A549 treated with AZD2906 at 1 μM for 4 hours (cell line): ENCODE results near the gene EXOC3L4. TPM values are rescaled to one million over a fixed set of nuclear protein-coding genes. Genes with fewer than 3 reads are reported as not detected.

Experiments used
- total RNA-seq: library from RNA; stranded (reverse); fragments of 200-300 nt; extraction: Qiagen RNA extraction; gene quantifications from 5 replicates; pipeline ENCODE4 v1.2.3, GENCODE V29; 2022

EXOC3L4 gene
- 0.60 to 2.3 TPM (median 1.7 TPM) in 5 replicates for total RNA-seq

DNA sequence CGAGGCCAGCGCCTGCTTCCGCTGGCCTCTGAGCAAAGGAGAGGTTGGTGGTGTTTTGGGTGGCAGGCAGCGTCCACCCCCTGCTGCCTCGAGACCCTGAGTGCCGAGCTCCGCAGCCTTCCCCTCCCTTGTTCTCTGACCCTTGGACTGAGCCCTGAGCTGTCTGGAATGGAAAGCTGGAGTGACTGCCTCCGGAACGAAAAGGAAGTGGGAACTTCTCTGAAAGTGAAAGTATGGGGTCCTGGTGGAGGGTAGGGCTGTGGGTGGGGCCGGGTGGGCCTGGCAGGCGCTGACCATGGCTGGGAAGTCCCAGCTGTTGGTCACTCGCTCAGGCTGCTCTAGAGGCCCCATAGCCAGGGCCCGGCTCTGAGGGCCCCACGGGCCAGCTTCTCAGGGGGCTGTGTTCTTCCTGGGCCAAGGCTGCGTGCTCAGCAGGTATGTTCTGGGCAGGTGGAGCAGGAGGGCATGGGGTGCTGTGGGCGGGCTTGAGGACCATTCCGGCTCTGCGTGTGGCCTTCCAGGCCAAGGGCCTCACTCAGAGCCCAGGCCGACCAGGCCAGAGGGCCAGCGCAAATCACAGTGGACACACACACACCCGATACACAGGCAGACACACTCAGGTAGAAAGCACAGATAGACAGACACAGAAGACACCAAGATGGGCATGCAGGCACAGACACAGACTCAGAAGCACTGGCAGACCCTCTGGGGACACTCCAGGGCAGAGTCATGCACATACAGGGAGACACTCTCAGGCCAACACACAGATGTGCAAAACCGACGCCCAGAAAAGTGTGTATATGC, at the start of gene EXOC3L4:
Gene EXOC3L4, plus strand, starts transcription at position 320 of the 804 bp plus-strand sequence. CDS start 5,495 bp downstream, outside the sequence.

DNA sequence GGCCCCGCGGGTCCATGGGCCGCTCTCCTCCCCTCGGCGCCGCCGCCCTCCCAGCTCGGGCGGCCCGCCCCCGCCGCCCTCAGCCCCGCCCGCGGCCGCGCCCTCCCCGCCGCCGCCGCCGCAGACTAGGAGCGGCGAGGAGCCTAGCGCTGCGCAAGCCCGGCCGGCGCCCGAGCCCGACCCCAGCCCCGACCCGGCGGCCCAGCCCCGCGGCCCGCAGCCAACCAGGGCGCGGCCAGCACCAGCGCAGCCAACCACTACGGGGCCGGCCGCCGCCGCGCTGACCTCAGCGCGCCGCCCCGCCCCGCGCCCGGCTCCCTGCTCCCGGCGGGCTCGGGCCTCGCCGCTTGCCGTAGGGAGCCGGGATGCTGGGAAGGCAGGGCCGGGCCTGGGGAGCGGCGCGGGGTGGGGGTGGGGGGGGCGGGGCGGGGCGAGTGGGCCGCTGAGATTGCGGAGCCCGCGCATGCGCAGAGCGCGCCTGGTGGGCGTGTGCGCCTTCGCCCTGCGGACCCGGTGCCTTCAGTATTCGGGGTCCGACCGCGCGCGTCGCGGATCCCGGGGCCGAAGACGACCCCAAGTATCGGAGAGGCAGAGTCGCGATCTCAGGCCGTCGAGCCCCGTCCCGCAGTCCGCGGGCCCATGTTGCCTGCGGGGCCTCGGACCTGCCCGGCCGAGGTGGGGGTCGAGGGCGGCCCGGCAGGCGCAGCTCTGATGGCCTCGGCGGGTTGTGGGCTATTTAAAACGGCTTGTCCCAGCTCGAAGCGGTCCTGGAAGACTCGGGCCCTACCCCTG, 37.0 kb upstream of the EXOC3L4 start, which contains the start of gene CDC42BPB:
Gene CDC42BPB, minus strand, starts transcription at position 178 of the 792 bp plus-strand sequence. CDS start 376 bp downstream, outside the sequence.

DNA sequence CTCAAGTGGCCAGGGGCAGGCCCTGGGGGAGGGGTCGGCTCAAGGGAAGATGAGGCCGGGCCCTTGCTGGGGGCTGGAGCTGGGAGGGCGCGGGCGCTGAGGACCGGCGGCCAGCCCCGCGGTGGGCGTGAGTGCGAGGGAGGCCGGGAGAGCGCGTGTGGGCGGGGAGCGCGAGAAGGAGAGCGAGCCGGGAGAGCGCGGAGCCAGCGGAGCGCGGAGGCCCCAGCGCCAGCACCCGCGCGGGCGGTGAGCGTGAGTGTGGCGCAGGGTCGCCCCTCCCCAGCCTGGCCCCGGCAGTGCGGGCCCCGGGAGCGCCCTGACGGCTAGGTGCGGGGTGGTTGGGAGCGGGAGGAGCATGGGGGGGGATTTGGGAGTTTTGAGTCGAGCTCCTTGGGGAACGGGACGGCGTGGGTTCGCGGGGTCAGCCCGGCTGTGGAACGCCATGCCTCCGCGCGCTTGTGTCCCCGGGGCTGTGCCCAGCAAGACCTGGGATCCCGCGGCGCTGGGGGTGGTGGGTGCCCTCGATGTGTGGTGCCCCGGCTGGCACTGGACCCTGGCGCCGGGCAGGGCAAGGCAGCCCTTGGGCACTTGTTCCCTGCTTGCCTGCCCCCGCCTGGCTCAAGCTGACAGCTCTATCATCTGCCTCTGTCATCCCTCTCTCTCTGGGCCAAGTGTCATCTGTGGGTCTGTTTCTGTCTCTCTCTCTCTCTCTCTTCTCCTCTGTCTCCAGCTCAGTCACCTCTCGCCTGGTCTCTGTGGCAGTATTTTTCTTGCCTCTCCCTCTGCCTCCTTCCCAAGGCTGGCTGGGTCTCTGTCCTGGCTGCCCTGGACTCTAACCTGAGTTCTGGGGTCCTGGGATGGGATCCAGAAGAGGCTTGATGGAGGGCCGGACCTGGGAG, 10.3 kb upstream of the EXOC3L4 start, which contains the start of gene LBHD2:
Gene LBHD2, plus strand, starts transcription at position 190 of the 899 bp plus-strand sequence. CDS start 1,803 bp downstream, outside the sequence.

GRCh38 chr14:103122947-103123633, 28.6 kb downstream of the EXOC3L4 start, which contains the start of gene TNFAIP2:
Gene TNFAIP2 (plus strand): TSS chr14:103123461. CDS start chr14:103126458, 2,997 bp downstream.

Other genes with a start within 250 kb of the EXOC3L4 start
- 0.14 to 0.48 TPM (median 0.28 TPM) in 5 replicates for gene AMN, start 172.1 kb upstream of the EXOC3L4 start, total RNA-seq
- 69.2 to 96.9 TPM (median 81.0 TPM) in 5 replicates for gene CDC42BPB, start 37.2 kb upstream of the EXOC3L4 start, total RNA-seq
- gene LBHD2, start 10.5 kb upstream of the EXOC3L4 start, total RNA-seq = 0.18 to 0.25 TPM (median 0.22 TPM) in 3 of 5 replicates, not detected in the others
- 249 to 283 TPM (median 275 TPM) in 5 replicates for gene TNFAIP2, start 28.7 kb downstream of the EXOC3L4 start, total RNA-seq
- gene EIF5, start 239.5 kb downstream of the EXOC3L4 start, total RNA-seq = 194 to 268 TPM (median 233 TPM) in 5 replicates